Measurements from ENCODE around the gene CDK6.

The CDK6 gene

GRCh38 chr7:92793656-92794205 is 42.6 kb downstream of the CDK6 start:
- Histone ChIP-seq H3K4me3 (ENCODE audit: low read length) (no peak overlapping the region), H3K4me1 (ENCODE audit: low read length) (peaks cover 34% of the 10 kb centered on the region), H3K36me3 (replicated peaks; ENCODE audit: low read depth, low read length) (peaks cover 44% of the 10 kb centered on the region), H3K9me3 (ENCODE audit: insufficient read depth, low read length) (peaks cover 6% of the 10 kb centered on the region; the same call in 1 of the 2 replicates), H3K79me2 (ENCODE audit: low read length) (peaks cover 99% of the 10 kb centered on the region), H3K27me3 (ENCODE audit: low read depth, low read length) (no peaks in the 10 kb centered on the region), H3K27ac (ENCODE audit: low read length) (no peak overlapping the region), H3K4me2 (ENCODE audit: low read length) (peak overlapping the region; percentile 5), H2AFZ (ENCODE audit: low read depth, low read length) (no peak overlapping the region), H4K20me1 (ENCODE audit: insufficient read depth, low read length) (peaks cover 52% of the 10 kb centered on the region), H3K9ac (ENCODE audit: low read length) (no peak overlapping the region)
- TF ChIP-seq CTCF (IDR thresholded peaks at IDR 0.05; ENCODE audit: low read depth, low read length) (no peak), EZH2phosphoT487 (IDR thresholded peaks at IDR 0.05; ENCODE audit: low read depth) (no peak)

GRCh38 chr7:92790992-92791391 is 45.4 kb downstream of the CDK6 start:
- TF ChIP-seq CTCF (IDR thresholded peaks at IDR 0.05; ENCODE audit: low read depth, low read length), result no peak
- no peak for TF ChIP-seq EZH2phosphoT487 (IDR thresholded peaks at IDR 0.05; ENCODE audit: low read depth)
- H3K27ac ChIP-seq (ENCODE audit: low read length), result no peak overlapping the region
- H3K36me3 ChIP-seq (replicated peaks; ENCODE audit: low read depth, low read length), result peaks cover 52% of the 10 kb centered on the region
- H3K4me1 ChIP-seq (ENCODE audit: low read length), result peaks cover 16% of the 10 kb centered on the region
- peaks cover 15% of the 10 kb centered on the region; the same call in 1 of the 2 replicates for H3K9me3 ChIP-seq (ENCODE audit: insufficient read depth, low read length)
- H3K4me3 ChIP-seq (ENCODE audit: low read length), result no peak overlapping the region
- no peaks in the 10 kb centered on the region for H3K27me3 ChIP-seq (ENCODE audit: low read depth, low read length)
- no peak overlapping the region for H3K9ac ChIP-seq (ENCODE audit: low read length)
- H4K20me1 ChIP-seq (ENCODE audit: insufficient read depth, low read length), result peaks cover 34% of the 10 kb centered on the region
- H3K4me2 ChIP-seq (ENCODE audit: low read length), result no peak overlapping the region
- peaks cover 95% of the 10 kb centered on the region for H3K79me2 ChIP-seq (ENCODE audit: low read length)
- H2AFZ ChIP-seq (ENCODE audit: low read depth, low read length), result no peak overlapping the region

- H2AFZ ChIP-seq (ENCODE audit: low read depth, low read length), result no peak overlapping the region
- no peaks in the 10 kb centered on the region for H3K27me3 ChIP-seq (ENCODE audit: low read depth, low read length)
- no peak overlapping the region for H3K4me3 ChIP-seq (ENCODE audit: low read length)
- peaks cover 15% of the 10 kb centered on the region; the same call in 1 of the 2 replicates for H3K9me3 ChIP-seq (ENCODE audit: insufficient read depth, low read length)
- H3K27ac ChIP-seq (ENCODE audit: low read length), result no peak overlapping the region
- no peak overlapping the region for H3K4me2 ChIP-seq (ENCODE audit: low read length)
- peaks cover 13% of the 10 kb centered on the region for H3K4me1 ChIP-seq (ENCODE audit: low read length)
- no peak overlapping the region for H3K9ac ChIP-seq (ENCODE audit: low read length)
- peaks cover 36% of the 10 kb centered on the region for H4K20me1 ChIP-seq (ENCODE audit: insufficient read depth, low read length)
- H3K36me3 ChIP-seq (replicated peaks; ENCODE audit: low read depth, low read length), result peaks cover 49% of the 10 kb centered on the region
- TF ChIP-seq EZH2phosphoT487 (IDR thresholded peaks at IDR 0.05; ENCODE audit: low read depth) (no peak), CTCF (IDR thresholded peaks at IDR 0.05; ENCODE audit: low read depth, low read length) (no peak)
- peaks cover 95% of the 10 kb centered on the region for H3K79me2 ChIP-seq (ENCODE audit: low read length)
Observed at GRCh38 chr7:92788559-92789183, 47.7 kb downstream of the CDK6 start.

GRCh38 chr7:92785923-92786322 is 50.5 kb downstream of the CDK6 start:
- Histone ChIP-seq H3K27ac (ENCODE audit: low read length) (no peak overlapping the region), H3K4me3 (ENCODE audit: low read length) (no peak overlapping the region), H3K79me2 (ENCODE audit: low read length) (peaks cover 95% of the 10 kb centered on the region), H3K4me2 (ENCODE audit: low read length) (no peak overlapping the region), H3K27me3 (ENCODE audit: low read depth, low read length) (no peaks in the 10 kb centered on the region), H3K9ac (ENCODE audit: low read length) (no peak overlapping the region), H3K9me3 (ENCODE audit: insufficient read depth, low read length) (peaks cover 15% of the 10 kb centered on the region; the same call in 1 of the 2 replicates), H3K4me1 (ENCODE audit: low read length) (peaks cover 21% of the 10 kb centered on the region), H3K36me3 (replicated peaks; ENCODE audit: low read depth, low read length) (peaks cover 32% of the 10 kb centered on the region), H2AFZ (ENCODE audit: low read depth, low read length) (no peak overlapping the region), H4K20me1 (ENCODE audit: insufficient read depth, low read length) (peaks cover 42% of the 10 kb centered on the region)
- TF ChIP-seq EZH2phosphoT487 (IDR thresholded peaks at IDR 0.05; ENCODE audit: low read depth), result no peak
- TF ChIP-seq CTCF (IDR thresholded peaks at IDR 0.05; ENCODE audit: low read depth, low read length), result no peak

Data from OCI-LY3 (cell line).